ENCODE data around the gene NTNG1. TPM values are rescaled to one million over a fixed set of nuclear protein-coding genes. Genes with fewer than 3 reads are reported as not detected.

Gene NTNG1
- total and polyA plus RNA-seq, 2 of the 8 experiments (the other 6 are each of a cell fraction or from before 2014, with no cell fraction given): 1.2 to 4.1 TPM

DNA sequence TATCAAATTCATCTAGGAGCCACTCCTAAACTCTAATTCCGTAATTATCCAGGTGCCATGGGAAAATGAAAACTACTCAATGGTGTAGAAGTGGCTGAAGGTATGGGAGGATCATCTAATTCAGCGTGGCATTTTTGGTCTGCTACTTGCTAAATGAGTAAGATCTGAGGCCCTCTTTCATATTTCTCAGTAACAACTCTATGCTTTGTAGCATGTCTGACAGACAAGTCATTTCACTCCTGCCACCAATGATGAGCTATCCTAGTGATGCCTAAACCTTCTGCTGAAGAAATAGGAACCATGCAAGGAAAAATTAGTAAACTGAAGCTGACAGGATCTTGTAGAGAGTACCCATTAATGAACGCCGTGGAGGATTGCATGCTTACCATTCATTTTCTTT, 145.3 kb downstream of the NTNG1 start:
- FAIRE-seq: no peak
- WGBS, 2 experiments (ENCODE audit: extremely low coverage in 1 of 2, insufficient coverage in 1 of 2, insufficient read length in 1 of 2, insufficient replicate concordance in 2 of 2, low coverage in 1 of 2, low lambda C conversion rate in 2 of 2, missing lambda C conversion rate in 1 of 2): 89% methylated on average over 4 of the region's 4 CpGs; no CpG with 5 or more reads in 1 of the 2 experiments
- POLR2A ChIA-PET (ENCODE audit: partially characterized antibody): no interaction called here
- TF ChIP-seq TEAD4 (IDR thresholded peaks at IDR 0.05; ENCODE audit: low read depth, low read length) (no peak), ZNF274 (IDR thresholded peaks at IDR 0.05; ENCODE audit: borderline replicate concordance, extremely low read depth, low read length) (no peak), TBP (IDR thresholded peaks at IDR 0.05; ENCODE audit: low read depth, low read length) (no peak), SP4 (IDR thresholded peaks at IDR 0.05; ENCODE audit: low read length) (no peak), CEBPB (IDR thresholded peaks at IDR 0.05; ENCODE audit: low read depth, low read length) (no peak)

More for the DNA sequence above, 145.3 kb downstream of the NTNG1 start:
- Histone ChIP-seq H3K27ac (ENCODE audit: low read depth, low read length) (no peak overlapping the region), H3K79me2 (ENCODE audit: control insufficient read depth in 1 of 2, insufficient read depth in 2 of 2, low read length in 2 of 2) (no peaks in the 10 kb centered on the region), H3K23ac (ENCODE audit: insufficient read length) (no peak overlapping the region), H4K91ac (replicated peaks; ENCODE audit: insufficient read length, low read length) (no peak overlapping the region), H3K23me2 (ENCODE audit: low read depth, low read length) (no peaks in the 10 kb centered on the region), H2BK20ac (ENCODE audit: low read length) (no peak overlapping the region), H3K4me3 (ENCODE audit: extremely low read depth in 1 of 4, insufficient read depth in 2 of 4, low read depth in 3 of 4, low read length in 4 of 4) (no peak overlapping the region), H4K8ac (ENCODE audit: extremely low read depth, insufficient read depth, low read length) (no peak overlapping the region), H3K4me1 (replicated peaks in 1 of 4; ENCODE audit: control insufficient read depth in 3 of 4, insufficient read depth in 4 of 4, low read length in 3 of 4) (no peaks in the 10 kb centered on the region), H3K9me3 (ENCODE audit: insufficient read depth in 2 of 2, low read depth in 1 of 2, low read length in 1 of 2) (no peaks in the 10 kb centered on the region), H3K79me1 (ENCODE audit: low read depth, low read length) (no peaks in the 10 kb centered on the region), H3K18ac (ENCODE audit: extremely low read depth, low read length) (no peak overlapping the region), H4K20me1 (replicated peaks in 1 of 2; ENCODE audit: control insufficient read depth in 1 of 2, insufficient read depth in 2 of 2, low read length in 2 of 2) (no peaks in the 10 kb centered on the region), H3K14ac (ENCODE audit: insufficient read length) (no peak overlapping the region), H2AK5ac (ENCODE audit: low read depth, low read length) (no peak overlapping the region), H3K36me3 (ENCODE audit: control insufficient read depth in 2 of 4, insufficient read depth in 4 of 4, low read length in 3 of 4) (no peaks in the 10 kb centered on the region), H2BK12ac (ENCODE audit: low read depth, low read length) (no peak overlapping the region), H3K4me2 (ENCODE audit: insufficient read depth in 1 of 2, low read depth in 2 of 2, low read length in 2 of 2) (no peak overlapping the region), H2BK5ac (ENCODE audit: low read depth, low read length) (no peak overlapping the region), H3K9ac (replicated peaks in 1 of 4; ENCODE audit: extremely low read depth in 1 of 4, low read depth in 3 of 4, low read length in 3 of 4) (no peak overlapping the region), H3K56ac (replicated peaks; ENCODE audit: insufficient read length, low read depth, low read length) (no peak overlapping the region), H3K4ac (replicated peaks; ENCODE audit: insufficient read length, low read depth, low read length) (no peak overlapping the region), H2BK15ac (ENCODE audit: low read length) (no peak overlapping the region), H2BK120ac (replicated peaks; ENCODE audit: low read depth, low read length) (no peak overlapping the region), H3K27me3 (replicated peaks in 1 of 4; ENCODE audit: control insufficient read depth in 3 of 4, extremely low read depth in 1 of 4, insufficient read depth in 3 of 4, low read length in 3 of 4) (no peaks in the 10 kb centered on the region), H2AFZ (ENCODE audit: low read length) (no peak overlapping the region), H4K5ac (ENCODE audit: insufficient read length, low read depth, low read length) (no peak overlapping the region)
- CTCF ChIA-PET (ENCODE audit: partially characterized antibody): interaction anchor here (1.2 to 3.5 kb wide), 3 partner anchors 8 to 123 kb away, joined by 3 to 25 read pairs (median 3); no protein-coding TSS in a partner anchor
- no peak for DNase-seq (ENCODE audit: low read depth in 1 of 2, low spot score in 2 of 2)
